T47D (cell line): ENCODE data around the gene LAMC3.

Experiments
- DNase-seq, 2 experiments: peaks; one replicate each; pipeline versions ENCODE4 v3.0.0 to v3.0.0-alpha.2; 2011 to 2012; ENCODE audit warnings: low read depth in 1 of 2, low spot score in 1 of 2
- JUND ChIP-seq: IDR thresholded peaks from 2 replicates; pipeline ENCODE4 v1.6.1; 2012; ENCODE audit warnings: low read depth
- in situ Hi-C: cut with HindIII; loops from 2 replicates; pipeline ENCODE4 v1.10.0; 2016; ENCODE audit warnings: low sequenced_read_pairs, low pct_unique_long_range_greater_than_20kb

Gene LAMC3

GRCh38 chr9:130972277-130972956 lies 36.6 kb upstream of the LAMC3 start:
- in situ Hi-C loops = no loop called here
- DNase-seq = no peak
- no peak for TF ChIP-seq JUND

GRCh38 chr9:130972957-130973685 lies 35.9 kb upstream of the LAMC3 start:
- TF ChIP-seq JUND = no peak
- in situ Hi-C loops = no loop called here
- DNase-seq = no peak

GRCh38 chr9:130973686-130974281 lies 35.2 kb upstream of the LAMC3 start:
- in situ Hi-C loops = no loop called here
- no peak for DNase-seq
- no peak for TF ChIP-seq JUND

GRCh38 chr9:130974697-130975096 lies 34.3 kb upstream of the LAMC3 start:
- in situ Hi-C loops = no loop called here
- DNase-seq = no peak
- no peak for TF ChIP-seq JUND

- in situ Hi-C loops = no loop called here
- no peak for TF ChIP-seq JUND
- DNase-seq = no peak
Observed at GRCh38 chr9:130975156-130975555, 33.8 kb upstream of the LAMC3 start.

GRCh38 chr9:130975932-130976841 lies 32.8 kb upstream of the LAMC3 start:
- DNase-seq = no peak
- no peak for TF ChIP-seq JUND
- in situ Hi-C loops = no loop called here

GRCh38 chr9:130977811-130978221 lies 31.2 kb upstream of the LAMC3 start:
- in situ Hi-C loops = no loop called here
- TF ChIP-seq JUND = no peak
- no peak for DNase-seq

GRCh38 chr9:130979591-130980385 lies 29.2 kb upstream of the LAMC3 start:
- no peak for DNase-seq
- in situ Hi-C loops = no loop called here
- no peak for TF ChIP-seq JUND

GRCh38 chr9:130980526-130980925 lies 28.4 kb upstream of the LAMC3 start:
- in situ Hi-C loops = no loop called here
- DNase-seq = no peak
- TF ChIP-seq JUND = no peak

GRCh38 chr9:130981002-130981755 lies 27.8 kb upstream of the LAMC3 start:
- in situ Hi-C loops = no loop called here
- TF ChIP-seq JUND = no peak
- no peak for DNase-seq

GRCh38 chr9:130981756-130982137 lies 27.2 kb upstream of the LAMC3 start:
- DNase-seq = no peak
- in situ Hi-C loops = no loop called here
- no peak for TF ChIP-seq JUND
